Common myeloid progenitor, CD34-positive (primary cell): ENCODE results near the gene CDH13.

Experiments
- CTCF ChIA-PET: fragments of 350-600 bp; sonication (Branson Sonifier 250); formaldehyde crosslinking; loops from one replicate; lab custom pipeline; 2021; ENCODE audit warnings: antibody characterized with exemption; lab: Charles Lee
- POLR2A ChIA-PET: fragments of 350-600 bp; sonication (Branson Sonifier 250); formaldehyde crosslinking; loops from one replicate; lab custom pipeline; 2021; ENCODE audit warnings: antibody characterized with exemption; lab: Charles Lee
- DNase-seq, 3 donors: peaks; one replicate each; pipeline versions ENCODE4 v3.0.0 to v3.0.0-alpha.2; 2013
- H3K27ac ChIP-seq, 2 experiments: 1 replicate in 1 of 2; 2 replicates in 1 of 2; pipeline ENCODE4 v1.7.0; 2013; ENCODE audit warnings: inconsistent platforms in 2 of 2, low read length in 2 of 2, mild to moderate bottlenecking in 2 of 2, low read depth in 1 of 2, moderate library complexity in 1 of 2; ENCODE audit not compliant: severe bottlenecking in 2 of 2, insufficient read depth in 1 of 2, poor library complexity in 1 of 2
- H3K27me3 ChIP-seq, 5 experiments: replicated peaks in 2 of 5; 1 replicate in 3 of 5; 2 replicates in 2 of 5; pipeline versions ENCODE4 v1.6.1 to v1.7.0; 2013; ENCODE audit warnings: low read length in 4 of 5, mild to moderate bottlenecking in 2 of 5, moderate library complexity in 2 of 5, inconsistent platforms in 1 of 5; ENCODE audit not compliant: insufficient read depth in 5 of 5, control insufficient read depth in 4 of 5
- H3K36me3 ChIP-seq, 4 experiments: 1 replicate in 2 of 4; 2 replicates in 2 of 4; pipeline versions ENCODE4 v1.6.1 to v1.7.0; 2013; ENCODE audit warnings: low read length in 3 of 4, control low read depth in 1 of 4, mild to moderate bottlenecking in 1 of 4; ENCODE audit not compliant: control insufficient read depth in 4 of 4, insufficient read depth in 4 of 4
- H3K4me1 ChIP-seq, 4 experiments: 1 replicate in 3 of 4; 2 replicates in 1 of 4; pipeline versions ENCODE4 v1.6.1 to v1.7.1; 2013; ENCODE audit warnings: low read length in 3 of 4, mild to moderate bottlenecking in 3 of 4, control low read depth in 1 of 4, inconsistent platforms in 1 of 4, moderate library complexity in 1 of 4; ENCODE audit not compliant: control insufficient read depth in 4 of 4, insufficient read depth in 4 of 4; ENCODE audit errors: control extremely low read depth in 1 of 4
- H3K4me3 ChIP-seq, 7 experiments: 1 replicate in 4 of 7; 2 replicates in 3 of 7; pipeline versions ENCODE4 v1.5.1 to v1.7.0; 2013; ENCODE audit warnings: mild to moderate bottlenecking in 7 of 7, low read length in 6 of 7, moderate library complexity in 6 of 7, inconsistent platforms in 2 of 7, low read depth in 2 of 7, control low read depth in 1 of 7; ENCODE audit not compliant: insufficient read depth in 4 of 7, control insufficient read depth in 1 of 7; ENCODE audit errors: extremely low read depth in 1 of 7
- H3K9me3 ChIP-seq, 5 experiments: 1 replicate in 4 of 5; 2 replicates in 1 of 5; pipeline versions ENCODE4 v1.6.1 to v1.7.1; 2013; ENCODE audit warnings: low read length in 4 of 5, mild to moderate bottlenecking in 2 of 5, inconsistent platforms in 1 of 5, low read depth in 1 of 5, moderate library complexity in 1 of 5; ENCODE audit not compliant: control insufficient read depth in 4 of 5, insufficient read depth in 2 of 5; ENCODE audit errors: control extremely low read depth in 1 of 5
- WGBS: methylation state at CpG from one replicate; pipeline ENCODE4 v1.1.5; 2013; ENCODE audit not compliant: insufficient coverage; 5-methylcytosine and 5-hydroxymethylcytosine counted together

CDH13 gene

DNA sequence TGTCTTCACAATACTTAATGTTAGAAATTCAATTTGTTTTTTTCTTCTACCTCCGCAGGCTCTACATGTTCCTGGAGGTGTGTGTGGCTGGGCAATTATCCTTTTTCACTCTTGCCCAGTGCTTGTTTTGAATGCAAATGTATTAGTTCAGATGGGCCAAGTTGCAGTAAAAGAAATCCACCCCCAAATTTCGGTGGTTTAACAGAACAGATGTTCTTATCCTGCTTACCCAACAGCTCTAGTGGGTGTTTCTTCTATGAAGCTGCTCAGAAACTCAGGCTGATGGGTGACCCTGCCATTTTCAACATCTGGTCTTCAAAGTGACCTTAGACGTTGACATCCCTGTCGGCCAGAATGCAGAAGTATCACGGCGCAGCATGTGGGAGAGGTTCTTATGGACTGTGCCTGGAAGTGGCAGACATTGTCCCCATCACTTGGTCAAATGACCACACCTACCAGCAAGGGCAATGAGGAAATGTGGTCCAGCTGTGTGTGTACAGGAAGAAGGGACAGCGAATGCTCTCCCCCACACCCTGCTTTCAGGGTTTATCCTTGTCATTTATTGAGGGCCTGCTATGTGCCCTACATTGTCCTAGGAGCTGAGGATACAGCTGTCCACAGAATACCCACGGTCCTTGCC is 157.3 kb downstream of the CDH13 start:
- POLR2A ChIA-PET = no interaction called here
- no peaks in the 10 kb centered on the region for H3K9me3 ChIP-seq
- 66% methylated on average over 4 of the region's 8 CpGs for WGBS
- H3K4me1 ChIP-seq = peaks cover 0 to 4% (median 0%) of the 10 kb centered on the region in 4 experiments
- H3K27ac ChIP-seq = no peak overlapping the region
- no peak overlapping the region for H3K4me3 ChIP-seq
- CTCF ChIA-PET = interaction anchor here (0.9 kb wide), 1 partner anchor 14 kb away, joined by 3 read pairs; no protein-coding TSS in a partner anchor
- H3K36me3 ChIP-seq = no peaks in the 10 kb centered on the region
- no peaks in the 10 kb centered on the region for H3K27me3 ChIP-seq
- no peak for DNase-seq

DNA sequence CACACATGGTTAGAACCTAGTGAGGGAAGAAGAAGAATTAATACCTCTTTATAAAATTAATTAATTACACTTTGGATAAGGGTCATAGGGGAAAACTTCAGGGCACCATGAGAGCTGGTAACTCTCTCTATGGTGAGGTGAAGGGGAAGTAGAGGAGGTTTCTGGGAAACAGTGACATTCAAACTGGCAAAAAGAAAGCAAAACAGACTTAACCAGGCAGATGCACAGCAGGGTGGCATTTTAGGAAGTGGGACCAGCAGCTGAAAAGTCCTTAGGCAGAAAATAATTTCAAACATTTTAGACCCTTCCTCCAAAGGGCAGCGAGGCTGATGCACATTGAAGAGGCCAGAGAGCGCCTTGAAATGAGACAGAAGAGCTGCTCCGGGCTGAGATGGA is 157.8 kb downstream of the CDH13 start:
- WGBS = 95% methylated on average over 3 of the region's 3 CpGs
- ChIA-PET CTCF (interaction anchor here (0.9 kb wide), 1 partner anchor 13 kb away, joined by 3 read pairs; no protein-coding TSS in a partner anchor), POLR2A (no interaction called here)
- Histone ChIP-seq H3K27me3 (no peaks in the 10 kb centered on the region), H3K4me3 (no peak overlapping the region), H3K36me3 (no peaks in the 10 kb centered on the region), H3K4me1 (peaks cover 0 to 4% (median 0%) of the 10 kb centered on the region in 4 experiments), H3K27ac (no peak overlapping the region), H3K9me3 (no peaks in the 10 kb centered on the region)
- DNase-seq = no peak

DNA sequence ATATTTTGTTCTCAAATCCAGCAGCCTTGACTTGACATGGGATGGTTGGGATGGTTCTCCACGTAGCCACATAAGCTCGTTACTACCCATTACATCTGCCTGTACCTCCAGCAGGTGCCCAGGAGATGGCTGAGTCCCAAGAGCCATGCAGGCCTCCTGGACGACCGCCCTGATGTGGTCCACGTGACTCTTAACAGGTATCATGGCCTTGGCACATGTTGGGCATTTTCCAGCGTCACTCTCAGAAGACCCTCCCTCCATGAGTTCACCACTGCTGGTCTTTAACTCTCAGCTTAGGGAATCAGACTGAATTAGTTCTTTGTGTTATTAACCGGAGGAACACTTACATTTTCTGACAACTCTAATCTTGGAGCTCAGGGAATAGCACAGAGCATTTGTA is 161.5 kb downstream of the CDH13 start:
- no peak for DNase-seq
- Histone ChIP-seq H3K27me3 (no peaks in the 10 kb centered on the region), H3K4me1 (no peaks in the 10 kb centered on the region), H3K9me3 (no peaks in the 10 kb centered on the region), H3K4me3 (no peak overlapping the region), H3K36me3 (no peaks in the 10 kb centered on the region), H3K27ac (no peak overlapping the region)
- ChIA-PET POLR2A (no interaction called here), CTCF (no interaction called here)
- WGBS = 70% methylated on average over 7 of the region's 7 CpGs

DNA sequence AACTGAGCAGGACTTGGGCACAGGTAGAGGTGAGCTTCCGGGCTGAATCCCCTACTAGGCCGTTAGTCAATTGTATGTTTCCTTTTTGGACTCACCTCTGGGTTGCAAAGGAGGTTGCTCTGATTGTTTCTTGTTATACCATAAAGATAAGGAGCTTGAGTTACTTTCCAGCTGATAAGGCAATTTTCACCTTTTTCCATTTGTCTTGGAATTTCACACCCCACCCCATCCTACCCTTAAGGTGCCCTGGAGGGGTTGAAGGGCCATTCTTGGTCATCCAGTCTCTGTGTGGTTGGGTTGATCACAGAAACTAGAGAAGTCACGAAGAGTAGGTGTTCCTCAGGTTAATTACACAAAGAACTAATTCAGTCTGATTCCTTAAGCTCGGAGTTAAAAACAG is 162.2 kb downstream of the CDH13 start:
- Histone ChIP-seq H3K27me3 (no peaks in the 10 kb centered on the region), H3K4me1 (no peaks in the 10 kb centered on the region), H3K4me3 (no peak overlapping the region), H3K27ac (no peak overlapping the region), H3K9me3 (no peaks in the 10 kb centered on the region), H3K36me3 (no peaks in the 10 kb centered on the region)
- ChIA-PET POLR2A (no interaction called here), CTCF (interaction anchor here (0.6 kb wide), 1 partner anchor 238 kb away, joined by 3 read pairs; no protein-coding TSS in a partner anchor)
- 94% methylated on average over 2 of the region's 4 CpGs for WGBS
- no peak for DNase-seq

DNA sequence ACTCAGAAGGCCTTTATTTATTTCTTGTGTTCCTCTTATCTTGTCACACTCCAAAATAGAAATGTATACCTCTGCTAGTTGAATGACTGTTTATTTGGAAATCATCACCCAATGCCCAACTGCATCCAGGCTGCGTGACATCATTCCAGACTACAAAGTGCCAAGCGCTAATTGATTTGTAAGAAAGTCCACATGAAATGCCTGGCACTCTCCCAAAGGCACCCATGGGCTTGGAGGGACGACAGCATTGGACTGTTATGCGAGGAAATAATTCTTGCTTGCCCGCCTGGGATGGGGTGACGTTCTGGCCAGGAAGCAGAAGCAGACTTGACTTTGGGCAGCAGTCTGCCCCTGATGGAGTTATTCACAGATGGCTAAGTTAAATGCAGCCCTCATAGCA is 165.9 kb downstream of the CDH13 start:
- POLR2A ChIA-PET = no interaction called here
- 97% methylated on average over 6 of the region's 6 CpGs for WGBS
- DNase-seq = no peak
- Histone ChIP-seq H3K36me3 (no peaks in the 10 kb centered on the region), H3K27ac (no peak overlapping the region), H3K27me3 (no peaks in the 10 kb centered on the region), H3K9me3 (no peaks in the 10 kb centered on the region), H3K4me3 (no peak overlapping the region), H3K4me1 (no peaks in the 10 kb centered on the region)
- CTCF ChIA-PET = no interaction called here

DNA sequence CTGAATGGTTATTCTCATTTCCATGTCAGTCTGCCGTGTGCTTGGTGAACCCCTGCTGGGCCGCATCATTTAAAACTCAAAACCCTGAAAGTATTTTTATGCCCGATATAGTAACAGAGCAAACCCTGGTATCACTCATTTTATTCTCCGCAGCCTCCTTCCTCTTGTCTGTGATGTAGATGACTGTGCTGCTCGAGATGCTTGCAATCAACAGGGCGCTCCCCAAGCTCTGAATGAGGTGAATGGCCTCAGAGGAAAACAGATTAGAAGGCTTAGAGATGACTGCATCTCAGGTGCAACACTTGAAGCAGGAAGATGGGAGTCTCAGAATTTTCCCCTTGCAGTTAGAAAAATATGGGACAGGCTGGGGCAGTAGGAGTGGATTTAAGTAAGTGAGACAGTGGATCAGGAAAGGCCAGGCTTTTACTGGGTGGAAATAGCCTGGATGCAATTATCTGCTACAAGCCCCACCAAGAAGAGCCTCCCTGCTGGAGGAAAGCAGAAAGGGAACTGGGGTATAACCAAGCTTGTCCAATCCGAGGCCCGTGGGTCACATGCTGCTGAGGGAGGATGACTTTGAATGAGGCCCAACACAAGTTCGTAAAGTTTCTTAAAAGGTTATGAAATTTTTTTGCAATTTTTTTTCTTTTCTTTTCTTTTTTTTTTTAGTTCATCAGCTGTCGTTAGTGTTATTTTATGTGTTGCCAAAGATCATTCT is 166.9 kb downstream of the CDH13 start:
- Histone ChIP-seq H3K9me3 (no peaks in the 10 kb centered on the region), H3K27ac (no peak overlapping the region), H3K27me3 (no peaks in the 10 kb centered on the region), H3K36me3 (no peaks in the 10 kb centered on the region), H3K4me1 (no peaks in the 10 kb centered on the region), H3K4me3 (no peak overlapping the region)
- WGBS = 96% methylated on average over 5 of the region's 10 CpGs
- no peak for DNase-seq
- ChIA-PET POLR2A (no interaction called here), CTCF (interaction anchor here (1.0 kb wide), 1 partner anchor 163 kb away, joined by 3 read pairs; no protein-coding TSS in a partner anchor)

DNA sequence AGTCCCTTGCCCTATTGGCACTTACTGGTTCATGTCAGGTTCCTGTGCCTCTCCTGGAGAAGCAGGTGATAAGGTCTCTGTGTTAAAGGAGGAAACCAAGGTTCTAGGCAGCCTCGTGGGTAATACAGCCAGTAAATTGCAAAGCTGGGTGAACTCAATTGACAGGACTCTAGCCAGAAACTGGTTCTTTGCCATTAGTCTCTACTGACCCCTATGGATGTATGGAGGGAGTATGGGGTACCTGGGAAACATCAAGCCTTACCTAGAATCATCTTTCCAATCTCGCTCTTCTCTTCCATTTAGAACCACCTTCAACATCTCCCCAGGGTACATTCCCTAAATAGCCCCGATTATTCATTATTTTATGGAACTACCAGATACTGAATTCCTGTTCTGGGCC is 169.3 kb downstream of the CDH13 start:
- no peaks in the 10 kb centered on the region for H3K27me3 ChIP-seq
- H3K36me3 ChIP-seq = no peaks in the 10 kb centered on the region
- CTCF ChIA-PET = interaction anchor here (1.3 kb wide), 1 partner anchor 151 kb away, joined by 3 read pairs; no protein-coding TSS in a partner anchor
- no peak for DNase-seq
- 14% methylated on average over 1 of the region's 3 CpGs for WGBS
- no peaks in the 10 kb centered on the region for H3K9me3 ChIP-seq
- POLR2A ChIA-PET = no interaction called here
- no peak overlapping the region for H3K4me3 ChIP-seq
- H3K27ac ChIP-seq = no peak overlapping the region
- H3K4me1 ChIP-seq = no peaks in the 10 kb centered on the region
